Measurements from ENCODE around the gene RNU5B-1. TPM values are rescaled to one million over a fixed set of nuclear protein-coding genes. Genes with fewer than 3 reads are reported as not detected.

RNU5B-1 gene
- total and polyA plus RNA-seq, 2 donors from 2014 or later, result 54.0 TPM; not detected in 1

- DNase-seq, result peak in 4 of 5 donors; percentile 4 to 75 (median 65)
- Histone ChIP-seq H3K36me3 (ENCODE audit: control insufficient read depth in 2 of 3, insufficient read depth in 3 of 3, low read length in 3 of 3) (no peaks in the 10 kb centered on the region), H3K4me1 (ENCODE audit: control insufficient read depth in 2 of 3, insufficient read depth in 2 of 3, low read depth in 1 of 3, low read length in 3 of 3) (no peaks in the 10 kb centered on the region), H3K9ac (ENCODE audit: low read length in 3 of 3) (no peak overlapping the region), H3K4me3 (ENCODE audit: low read length in 3 of 3) (no peak overlapping the region), H3K27ac (ENCODE audit: low read depth in 2 of 2, low read length in 2 of 2) (no peak overlapping the region), H3K27me3 (ENCODE audit: control insufficient read depth, insufficient read depth, low read length) (no peaks in the 10 kb centered on the region), H3K9me3 (ENCODE audit: control insufficient read depth in 2 of 3, insufficient read depth in 1 of 3, low read length in 3 of 3) (no peaks in the 10 kb centered on the region)
- TF ChIP-seq CTCF (IDR thresholded peaks at IDR 0.05; ENCODE audit: borderline replicate concordance, extremely low read depth, insufficient read depth), result no peak
- no peak for FAIRE-seq
- intact Hi-C loops (cut with DNase I), result no loop called here
Measured at GRCh38 chr15:65332391-65333147, 28.1 kb downstream of the RNU5B-1 start.

GRCh38 chr15:65333148-65333820 is 28.8 kb downstream of the RNU5B-1 start:
- intact Hi-C loops (cut with DNase I), result no loop called here
- FAIRE-seq, result no peak
- no peaks in the 10 kb centered on the region for H3K36me3 ChIP-seq (ENCODE audit: control insufficient read depth in 2 of 3, insufficient read depth in 3 of 3, low read length in 3 of 3)
- no peak overlapping the region for H3K27ac ChIP-seq (ENCODE audit: low read depth in 2 of 2, low read length in 2 of 2)
- no peak for TF ChIP-seq CTCF (IDR thresholded peaks at IDR 0.05; ENCODE audit: borderline replicate concordance, extremely low read depth, insufficient read depth)
- peak in 2 of 5 donors; percentile 60 to 69 for DNase-seq
- H3K4me1 ChIP-seq (ENCODE audit: control insufficient read depth in 2 of 3, insufficient read depth in 2 of 3, low read depth in 1 of 3, low read length in 3 of 3), result no peaks in the 10 kb centered on the region
- H3K9me3 ChIP-seq (ENCODE audit: control insufficient read depth in 2 of 3, insufficient read depth in 1 of 3, low read length in 3 of 3), result no peaks in the 10 kb centered on the region
- H3K27me3 ChIP-seq (ENCODE audit: control insufficient read depth, insufficient read depth, low read length), result no peaks in the 10 kb centered on the region
- H3K9ac ChIP-seq (ENCODE audit: low read length in 3 of 3), result no peak overlapping the region
- H3K4me3 ChIP-seq (ENCODE audit: low read length in 3 of 3), result no peak overlapping the region

- no peaks in the 10 kb centered on the region for H3K4me1 ChIP-seq (ENCODE audit: control insufficient read depth in 2 of 3, insufficient read depth in 2 of 3, low read depth in 1 of 3, low read length in 3 of 3)
- H3K9me3 ChIP-seq (ENCODE audit: control insufficient read depth in 2 of 3, insufficient read depth in 1 of 3, low read length in 3 of 3), result no peaks in the 10 kb centered on the region
- FAIRE-seq (no peak), DNase-seq (peak in 2 of 5 donors; percentile 18 to 48)
- no peak for TF ChIP-seq CTCF (IDR thresholded peaks at IDR 0.05; ENCODE audit: borderline replicate concordance, extremely low read depth, insufficient read depth)
- no peaks in the 10 kb centered on the region for H3K36me3 ChIP-seq (ENCODE audit: control insufficient read depth in 2 of 3, insufficient read depth in 3 of 3, low read length in 3 of 3)
- no peak overlapping the region for H3K4me3 ChIP-seq (ENCODE audit: low read length in 3 of 3)
- no peaks in the 10 kb centered on the region for H3K27me3 ChIP-seq (ENCODE audit: control insufficient read depth, insufficient read depth, low read length)
- intact Hi-C loops (cut with DNase I), result no loop called here
- H3K9ac ChIP-seq (ENCODE audit: low read length in 3 of 3), result no peak overlapping the region
- no peak overlapping the region for H3K27ac ChIP-seq (ENCODE audit: low read depth in 2 of 2, low read length in 2 of 2)
Measured at GRCh38 chr15:65333856-65334255, 29.4 kb downstream of the RNU5B-1 start.

All from kidney (tissue), 14 donors.